ENCODE results near the gene WDR90. TPM values are rescaled to one million over a fixed set of nuclear protein-coding genes. Genes with fewer than 3 reads are reported as not detected.
A peak's percentile ranks its signal among the peaks of the same experiment; 100 is the strongest.

The WDR90 gene
- total and polyA plus RNA-seq, 8 donors = 14.7 to 91.3 (median 22.3) TPM

DNA sequence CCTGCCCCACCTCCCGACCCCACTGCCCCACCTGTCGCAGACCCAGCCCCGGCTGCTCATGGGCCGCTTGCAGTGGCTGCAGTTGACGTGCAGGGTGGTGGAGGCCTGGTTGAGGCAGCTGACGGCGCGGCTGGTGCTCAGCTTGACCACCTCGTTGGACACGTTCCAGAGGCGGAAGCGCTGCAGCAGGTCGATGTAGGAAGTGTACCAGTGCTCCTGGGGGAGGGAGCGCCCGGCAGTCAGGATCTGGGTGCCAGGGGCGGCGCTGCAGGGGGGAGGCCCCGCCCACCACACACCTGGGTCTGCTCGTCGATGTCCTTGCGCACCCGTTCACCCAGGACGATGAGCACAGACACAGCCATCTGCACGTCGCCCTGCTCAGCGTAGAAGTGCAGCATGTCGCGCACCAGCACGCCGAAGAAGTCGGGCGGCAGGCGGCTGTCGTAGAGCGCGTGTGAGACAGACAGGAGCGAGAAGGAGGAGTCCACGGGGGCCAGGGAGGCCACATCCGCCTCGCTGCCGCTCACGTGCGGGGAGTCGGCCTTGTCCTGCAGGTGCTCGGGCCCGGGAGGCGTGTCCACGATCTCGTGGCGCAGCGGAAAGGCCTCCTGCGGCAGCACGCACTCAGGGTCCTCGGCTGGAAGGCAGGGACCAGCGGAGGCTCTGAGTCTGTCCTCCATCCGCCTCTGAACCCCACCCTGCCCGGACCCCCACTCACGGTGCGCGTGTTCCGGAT is 36.0 kb downstream of the WDR90 start:
- H3K4me3 ChIP-seq = peak overlapping the region; percentile 52 to 80 (median 72)
- H3K9me3 ChIP-seq = no peaks in the 10 kb centered on the region
- 88 to 89% methylated on average over 55 to 61 of the region's 61 CpGs for WGBS, 2 donors
- intact Hi-C loops (cut with DNase I) = no loop called here
- ATAC-seq (no peak), FAIRE-seq (no peak), DNase-seq (peak in 3 of 6 donors; percentile 49 to 78 (median 64))
- H3K27ac ChIP-seq = peak overlapping the region in 1 of 4 donors; percentile 80
- peaks cover 14 to 37% (median 33%) of the 10 kb centered on the region in 3 donors for H3K4me1 ChIP-seq
- TF ChIP-seq, protein P1, sequence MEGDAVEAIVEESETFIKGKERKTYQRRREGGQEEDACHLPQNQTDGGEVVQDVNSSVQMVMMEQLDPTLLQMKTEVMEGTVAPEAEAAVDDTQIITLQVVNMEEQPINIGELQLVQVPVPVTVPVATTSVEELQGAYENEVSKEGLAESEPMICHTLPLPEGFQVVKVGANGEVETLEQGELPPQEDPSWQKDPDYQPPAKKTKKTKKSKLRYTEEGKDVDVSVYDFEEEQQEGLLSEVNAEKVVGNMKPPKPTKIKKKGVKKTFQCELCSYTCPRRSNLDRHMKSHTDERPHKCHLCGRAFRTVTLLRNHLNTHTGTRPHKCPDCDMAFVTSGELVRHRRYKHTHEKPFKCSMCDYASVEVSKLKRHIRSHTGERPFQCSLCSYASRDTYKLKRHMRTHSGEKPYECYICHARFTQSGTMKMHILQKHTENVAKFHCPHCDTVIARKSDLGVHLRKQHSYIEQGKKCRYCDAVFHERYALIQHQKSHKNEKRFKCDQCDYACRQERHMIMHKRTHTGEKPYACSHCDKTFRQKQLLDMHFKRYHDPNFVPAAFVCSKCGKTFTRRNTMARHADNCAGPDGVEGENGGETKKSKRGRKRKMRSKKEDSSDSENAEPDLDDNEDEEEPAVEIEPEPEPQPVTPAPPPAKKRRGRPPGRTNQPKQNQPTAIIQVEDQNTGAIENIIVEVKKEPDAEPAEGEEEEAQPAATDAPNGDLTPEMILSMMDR (IDR thresholded peaks at IDR 0.05) = no peak
- no peaks in the 10 kb centered on the region for H3K27me3 ChIP-seq
- peaks cover 0 to 14% (median 13%) of the 10 kb centered on the region in 3 donors for H3K36me3 ChIP-seq

DNA sequence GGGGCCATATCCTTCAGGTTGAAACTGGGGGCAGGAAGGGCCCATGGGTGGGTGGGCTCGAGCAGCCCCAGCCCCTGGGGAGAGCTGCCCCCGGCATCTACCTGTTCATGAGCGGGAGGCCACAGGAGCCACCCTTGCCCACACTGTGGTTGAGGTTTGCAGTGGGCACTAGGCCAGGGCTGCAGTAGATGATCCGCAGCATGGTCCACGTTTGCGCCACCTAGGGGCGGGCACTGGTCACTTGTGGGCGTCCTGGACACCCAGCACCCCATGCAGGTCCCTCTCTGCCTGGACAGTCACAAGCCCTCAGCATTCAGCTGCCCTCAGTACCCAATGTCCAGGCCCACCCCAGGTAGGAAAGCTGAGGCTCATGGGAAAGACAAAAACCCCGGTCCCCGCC is 36.8 kb downstream of the WDR90 start:
- FAIRE-seq (no peak), ATAC-seq (no peak), DNase-seq (peak in 4 of 6 donors; percentile 52 to 86 (median 76))
- 52 to 64% methylated on average over 10 of the region's 10 CpGs for WGBS, 2 donors
- H3K4me1 ChIP-seq = peaks cover 13 to 36% (median 33%) of the 10 kb centered on the region in 3 donors
- H3K36me3 ChIP-seq = peaks cover 0 to 14% (median 13%) of the 10 kb centered on the region in 3 donors
- TF ChIP-seq, protein P1 (IDR thresholded peaks at IDR 0.05) = peak in 3 of 4 donors; percentile 17 to 30 (median 20)
- H3K27me3 ChIP-seq = no peaks in the 10 kb centered on the region
- no peak overlapping the region for H3K4me3 ChIP-seq
- intact Hi-C loops (cut with DNase I) = no loop called here
- no peak overlapping the region for H3K27ac ChIP-seq
- no peaks in the 10 kb centered on the region for H3K9me3 ChIP-seq

DNA sequence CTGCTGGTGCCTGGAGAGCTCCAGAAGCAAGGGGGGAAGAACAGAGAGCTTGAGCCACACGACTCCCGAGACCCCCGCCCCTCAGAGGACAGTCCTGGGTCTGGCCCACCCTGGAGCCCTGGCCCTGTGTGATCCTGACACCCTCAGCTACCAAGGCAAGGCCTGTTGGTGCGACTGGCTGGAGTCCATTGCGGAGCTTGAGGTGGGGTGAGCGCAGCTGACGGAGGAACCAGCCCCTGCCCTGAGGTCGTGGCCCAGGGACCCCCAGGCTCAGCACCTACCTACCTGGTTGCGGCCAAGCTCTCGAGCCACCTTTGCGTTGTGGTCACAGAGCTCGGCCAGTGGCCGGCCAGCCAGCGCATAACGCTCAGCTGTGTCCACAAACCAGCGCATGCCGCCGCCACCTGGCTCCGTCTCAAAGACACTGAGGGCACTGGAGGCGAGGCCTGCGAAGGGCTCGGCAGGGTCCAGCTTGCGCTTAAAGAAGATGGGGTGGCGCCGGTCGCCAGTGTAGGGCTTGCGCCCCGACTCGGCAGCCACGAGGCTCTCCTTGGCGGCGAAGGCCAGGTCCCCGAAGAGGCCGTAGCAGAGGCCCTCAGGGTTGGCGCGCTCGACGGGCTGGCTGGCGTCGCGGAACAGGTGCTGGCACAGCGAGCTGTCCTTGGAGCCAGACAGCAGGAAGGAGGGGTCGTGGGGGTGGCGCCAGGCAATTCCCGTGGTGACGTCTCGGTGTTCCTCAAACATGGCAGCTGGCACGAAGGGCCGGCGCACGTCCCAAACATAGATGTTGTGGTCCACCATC is 37.5 kb downstream of the WDR90 start:
- TF ChIP-seq, protein P1 (IDR thresholded peaks at IDR 0.05) = no peak
- peaks cover 6 to 29% (median 27%) of the 10 kb centered on the region in 3 donors for H3K4me1 ChIP-seq
- FAIRE-seq = no peak

DNA sequence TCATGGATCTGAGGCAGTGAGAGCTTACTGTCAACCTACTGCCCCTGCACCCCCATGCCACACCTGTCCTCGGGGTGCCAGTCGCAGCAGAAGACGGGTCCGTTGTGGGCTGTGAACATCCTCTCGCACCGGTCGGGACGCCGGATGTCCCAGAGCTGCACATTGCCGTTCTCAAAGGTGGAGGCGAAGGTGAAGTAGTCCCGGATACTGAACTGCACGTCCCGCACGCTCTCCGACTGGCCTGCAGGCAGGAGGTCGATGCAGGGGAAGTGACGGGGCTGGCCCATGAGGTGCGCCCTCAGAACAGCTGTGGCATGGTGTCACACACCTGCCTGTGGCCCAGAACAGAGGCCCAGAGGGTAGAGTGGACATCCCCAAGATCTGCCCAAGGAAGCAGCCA is 38.3 kb downstream of the WDR90 start:
- TF ChIP-seq, protein P1 (IDR thresholded peaks at IDR 0.05) = no peak
- 90 to 95% methylated on average over 19 of the region's 19 CpGs for WGBS, 2 donors
- DNase-seq (no peak), FAIRE-seq (no peak), ATAC-seq (no peak)
- Histone ChIP-seq H3K9me3 (no peaks in the 10 kb centered on the region), H3K36me3 (peaks cover 0 to 5% (median 2%) of the 10 kb centered on the region in 3 donors), H3K27ac (no peak overlapping the region), H3K27me3 (no peaks in the 10 kb centered on the region), H3K4me3 (no peak overlapping the region), H3K4me1 (peaks cover 4 to 26% (median 21%) of the 10 kb centered on the region in 3 donors)
- intact Hi-C loops (cut with DNase I) = no loop called here

More for the DNA sequence above, 37.5 kb downstream of the WDR90 start:
- ATAC-seq (no peak), DNase-seq (peak in 2 of 6 donors; percentile 36 to 80)
- no peaks in the 10 kb centered on the region for H3K27me3 ChIP-seq
- H3K36me3 ChIP-seq = peaks cover 0 to 13% (median 10%) of the 10 kb centered on the region in 3 donors
- no peaks in the 10 kb centered on the region for H3K9me3 ChIP-seq
- WGBS, 2 donors = 88 to 91% methylated on average over 51 of the region's 51 CpGs
- H3K27ac ChIP-seq = no peak overlapping the region
- intact Hi-C loops (cut with DNase I) = no loop called here
- no peak overlapping the region for H3K4me3 ChIP-seq
